HEK293 (cell line): ENCODE results near the gene C8A.

Source experiments
- CTCF ChIP-seq: fragments of 450-650 bp; formaldehyde crosslinking; IDR thresholded peaks from 2 replicates; pipeline ENCODE4 v1.5.1; 2016; ENCODE audit warnings: missing biosample characterization, missing genetic modification characterization
- HOXC10 ChIP-seq: sonication (generic); formaldehyde crosslinking; IDR thresholded peaks from 2 replicates; pipeline ENCODE4 v1.8.1; 2023; ENCODE audit warnings: mild to moderate bottlenecking, missing genetic modification reagents
- SCRT1 ChIP-seq: fragments of 450-650 bp; formaldehyde crosslinking; IDR thresholded peaks from 2 replicates; pipeline ENCODE4 v1.5.1; 2016; ENCODE audit warnings: missing biosample characterization, missing genetic modification characterization, borderline replicate concordance
- TCF7L2 ChIP-seq: IDR thresholded peaks from 2 replicates; pipeline ENCODE4 v1.6.1; 2011; ENCODE audit warnings: low read depth, mild to moderate bottlenecking, inconsistent platforms, low read length, moderate library complexity, borderline replicate concordance
- ZNF362 ChIP-seq: fragments of 450-650 bp; formaldehyde crosslinking; IDR thresholded peaks from 2 replicates; pipeline ENCODE4 v1.5.1; 2016; ENCODE audit warnings: missing biosample characterization, missing genetic modification characterization
- ZNF670 ChIP-seq: fragments of 450-650 bp; formaldehyde crosslinking; IDR thresholded peaks from 2 replicates; pipeline ENCODE4 v1.5.1; 2016; ENCODE audit warnings: missing biosample characterization, missing genetic modification characterization, low read depth

GRCh38 chr1:56843544-56843943 is 11.1 kb upstream of the C8A start:
- TF ChIP-seq TCF7L2: no peak
- TF ChIP-seq ZNF670 (tag by site-specific recombination): no peak
- TF ChIP-seq HOXC10: no peak
- no peak for TF ChIP-seq CTCF (tag by site-specific recombination)
- TF ChIP-seq ZNF362 (tag by site-specific recombination): no peak
- TF ChIP-seq SCRT1 (tag by site-specific recombination): no peak
